PC-9 (cell line): Measurements from ENCODE around the gene MYO5A. TPM values are rescaled to one million over a fixed set of nuclear protein-coding genes. Genes with fewer than 3 reads are reported as not detected.

Experiments used
- BruUV-seq: library from RNA; stranded (reverse); fragments of 400-500 nt; replicated peaks from 2 replicates; lab custom pipeline; 2021; lab: Mats Ljungman, UMichigan
- CTCF ChIA-PET: fragments of 300-600 bp; sonication (Branson Sonifier 250); formaldehyde crosslinking; loops from one replicate; lab custom pipeline; 2022; ENCODE audit warnings: antibody characterized with exemption; lab: Charles Lee
- POLR2A ChIA-PET: fragments of 300-600 bp; sonication (Branson Sonifier 250); formaldehyde crosslinking; loops from one replicate; lab custom pipeline; 2022; ENCODE audit warnings: antibody characterized with exemption; ENCODE audit not compliant: unreplicated experiment; lab: Charles Lee
- DNase-seq, 2 experiments: peaks; one replicate each; pipeline versions ENCODE4 v3.0.0 to v3.0.0-alpha.2; 2015 to 2022; ENCODE audit warnings: mixed read lengths in 1 of 2
- H2AFZ ChIP-seq: fragments of 200-600 bp; sonication (generic); 2 replicates; pipeline ENCODE4 v1.8.1; 2017; ENCODE audit warnings: antibody characterized with exemption
- H3F3A ChIP-seq: fragments of 200-600 bp; sonication (generic); 2 replicates; pipeline ENCODE4 v1.8.1; 2017; ENCODE audit warnings: antibody characterized with exemption, mild to moderate bottlenecking, low read depth; ENCODE audit not compliant: insufficient read depth
- H3K27ac ChIP-seq: fragments of 200-600 bp; sonication (generic); 2 replicates; pipeline ENCODE4 v1.6.1; 2016; ENCODE audit warnings: mixed run types
- H3K27me3 ChIP-seq: fragments of 200-600 bp; sonication (generic); 2 replicates; pipeline ENCODE4 v1.6.1; 2016; ENCODE audit warnings: low read depth, mixed run types; ENCODE audit not compliant: insufficient read depth
- H3K36me3 ChIP-seq: fragments of 200-600 bp; sonication (generic); 2 replicates; pipeline ENCODE4 v1.6.1; 2016; ENCODE audit warnings: low read depth, mixed run types
- H3K4me1 ChIP-seq: fragments of 200-600 bp; sonication (generic); replicated peaks from 2 replicates; pipeline ENCODE4 v1.6.1; 2016; ENCODE audit warnings: mixed run types; ENCODE audit not compliant: insufficient read depth
- H3K4me2 ChIP-seq: fragments of 200-600 bp; sonication (generic); 2 replicates; pipeline ENCODE4 v1.6.1; 2017; ENCODE audit warnings: mixed run types
- H3K4me3 ChIP-seq: fragments of 200-600 bp; sonication (generic); 2 replicates; pipeline ENCODE4 v1.6.1; 2016; ENCODE audit warnings: mixed run types
- H3K79me2 ChIP-seq: fragments of 200-600 bp; sonication (generic); 2 replicates; pipeline ENCODE4 v1.6.1; 2017; ENCODE audit warnings: low read depth, mixed run types
- H3K9me2 ChIP-seq: fragments of 200-600 bp; sonication (generic); 2 replicates; pipeline ENCODE4 v1.8.1; 2017; ENCODE audit warnings: mild to moderate bottlenecking; ENCODE audit not compliant: insufficient read depth
- H3K9me3 ChIP-seq: fragments of 200-600 bp; sonication (generic); 2 replicates; pipeline ENCODE4 v1.8.1; 2016; ENCODE audit warnings: low read depth; ENCODE audit not compliant: insufficient read depth
- H4K20me1 ChIP-seq: fragments of 200-600 bp; sonication (generic); 2 replicates; pipeline ENCODE4 v1.8.1; 2017; ENCODE audit not compliant: insufficient read depth
- EZH2 ChIP-seq: fragments of 200-600 bp; sonication (generic); IDR thresholded peaks from 2 replicates; pipeline ENCODE4 v1.8.0; 2017; ENCODE audit warnings: antibody characterized with exemption, low read depth
- intact Hi-C: fragments of 100-400 bp; cut with micrococcal nuclease; formaldehyde crosslinking; loops from one replicate; pipeline ENCODE4 v1.10.0; 2022; ENCODE audit not compliant: unreplicated experiment
- total RNA-seq: library from RNA; stranded (reverse); gene quantifications from 2 replicates; pipeline ENCODE4 v1.2.3, GENCODE V29; 2021
- TF ChIP-seq, protein P1 (sequence below): fragments of 200-600 bp; sonication (generic); conservative IDR thresholded peaks from 2 replicates; pipeline ENCODE4 v1.6.1; 2017; ENCODE audit warnings: mixed run types, antibody characterized with exemption, mild to moderate bottlenecking, moderate library complexity

The MYO5A gene
- total RNA-seq, 1 experiment from 2014 or later = 10.7 TPM

- TF ChIP-seq, protein P1, sequence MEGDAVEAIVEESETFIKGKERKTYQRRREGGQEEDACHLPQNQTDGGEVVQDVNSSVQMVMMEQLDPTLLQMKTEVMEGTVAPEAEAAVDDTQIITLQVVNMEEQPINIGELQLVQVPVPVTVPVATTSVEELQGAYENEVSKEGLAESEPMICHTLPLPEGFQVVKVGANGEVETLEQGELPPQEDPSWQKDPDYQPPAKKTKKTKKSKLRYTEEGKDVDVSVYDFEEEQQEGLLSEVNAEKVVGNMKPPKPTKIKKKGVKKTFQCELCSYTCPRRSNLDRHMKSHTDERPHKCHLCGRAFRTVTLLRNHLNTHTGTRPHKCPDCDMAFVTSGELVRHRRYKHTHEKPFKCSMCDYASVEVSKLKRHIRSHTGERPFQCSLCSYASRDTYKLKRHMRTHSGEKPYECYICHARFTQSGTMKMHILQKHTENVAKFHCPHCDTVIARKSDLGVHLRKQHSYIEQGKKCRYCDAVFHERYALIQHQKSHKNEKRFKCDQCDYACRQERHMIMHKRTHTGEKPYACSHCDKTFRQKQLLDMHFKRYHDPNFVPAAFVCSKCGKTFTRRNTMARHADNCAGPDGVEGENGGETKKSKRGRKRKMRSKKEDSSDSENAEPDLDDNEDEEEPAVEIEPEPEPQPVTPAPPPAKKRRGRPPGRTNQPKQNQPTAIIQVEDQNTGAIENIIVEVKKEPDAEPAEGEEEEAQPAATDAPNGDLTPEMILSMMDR = no peak
- TF ChIP-seq EZH2 = no peak
- Histone ChIP-seq H3K79me2 (0 out of 2 replicates have a peak, but pooled peaks cover 1% of the 10 kb centered on the region), H3K27ac (no peak overlapping the region), H3K9me2 (no peaks in the 10 kb centered on the region), H3K36me3 (peaks cover 3% of the 10 kb centered on the region; the same call in 1 of the 2 replicates), H3K27me3 (no peaks in the 10 kb centered on the region), H3K9me3 (no peaks in the 10 kb centered on the region), H3K4me1 (no peaks in the 10 kb centered on the region), H3F3A (no peaks in the 10 kb centered on the region), H3K4me3 (no peak overlapping the region), H2AFZ (no peak overlapping the region), H4K20me1 (no peaks in the 10 kb centered on the region), H3K4me2 (no peak overlapping the region)
- POLR2A ChIA-PET = no interaction called here
- no peak for DNase-seq
- BruUV-seq = no TSS peak
- CTCF ChIA-PET = no interaction called here
- intact Hi-C loops = no loop called here
Measured at GRCh38 chr15:52278135-52278534, 250.5 kb downstream of the MYO5A start.

GRCh38 chr15:52277575-52277974, 251.1 kb downstream of the MYO5A start:
- Histone ChIP-seq H3K27ac (no peak overlapping the region), H3K9me2 (no peaks in the 10 kb centered on the region), H3F3A (no peaks in the 10 kb centered on the region), H3K4me1 (no peaks in the 10 kb centered on the region), H3K27me3 (no peaks in the 10 kb centered on the region), H3K79me2 (no peaks in the 10 kb centered on the region), H3K4me2 (no peak overlapping the region), H2AFZ (no peak overlapping the region), H3K36me3 (peaks cover 3% of the 10 kb centered on the region; the same call in 1 of the 2 replicates), H3K9me3 (no peaks in the 10 kb centered on the region), H4K20me1 (no peaks in the 10 kb centered on the region), H3K4me3 (no peak overlapping the region)
- ChIA-PET CTCF (no interaction called here), POLR2A (no interaction called here)
- intact Hi-C loops = no loop called here
- no TSS peak for BruUV-seq
- no peak for DNase-seq
- TF ChIP-seq, protein P1 = no peak
- TF ChIP-seq EZH2 = no peak

DNA sequence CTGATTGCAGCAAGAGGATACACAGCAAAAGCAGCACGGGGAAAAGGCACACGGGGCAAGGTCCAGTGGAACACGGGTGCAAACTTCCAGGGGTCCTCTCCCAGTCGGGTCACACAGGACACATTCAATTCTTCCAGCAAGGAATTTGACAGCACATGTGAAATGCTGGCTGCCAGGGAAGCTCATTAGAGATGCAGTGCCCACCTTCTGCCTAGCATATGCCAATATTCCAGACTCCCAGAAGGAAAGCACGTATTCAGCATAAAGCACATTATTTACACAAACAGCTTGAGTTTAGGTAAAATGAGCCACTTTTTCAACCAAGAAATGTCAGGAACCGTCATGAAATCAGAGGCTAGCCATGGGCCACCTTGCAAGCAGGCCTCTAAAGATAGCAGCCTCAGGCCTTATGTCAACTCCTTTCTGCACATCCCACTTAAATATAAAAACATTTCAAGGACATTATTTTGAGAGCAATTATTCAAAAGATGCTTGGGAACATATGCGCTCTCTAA, 252.4 kb downstream of the MYO5A start:
- Histone ChIP-seq H3K36me3 (peaks cover 3% of the 10 kb centered on the region; the same call in 1 of the 2 replicates), H3K9me2 (no peaks in the 10 kb centered on the region), H3K27ac (no peak overlapping the region), H3K27me3 (no peaks in the 10 kb centered on the region), H3K4me1 (no peaks in the 10 kb centered on the region), H2AFZ (no peak overlapping the region), H3K4me2 (no peak overlapping the region), H3K9me3 (no peaks in the 10 kb centered on the region), H3K79me2 (no peaks in the 10 kb centered on the region), H3F3A (no peaks in the 10 kb centered on the region), H4K20me1 (no peaks in the 10 kb centered on the region), H3K4me3 (no peak overlapping the region)
- ChIA-PET CTCF (no interaction called here), POLR2A (no interaction called here)
- no peak for TF ChIP-seq EZH2
- TF ChIP-seq, protein P1 = no peak
- intact Hi-C loops = no loop called here
- no TSS peak for BruUV-seq
- no peak for DNase-seq
